HL-60 (cell line): ENCODE results near the gene EIF2B5.

Source experiments
- CTCF ChIP-seq: IDR thresholded peaks from one replicate; pipeline ENCODE4 v1.5.1; 2011; ENCODE audit warnings: low read length, control low read depth, inconsistent platforms; ENCODE audit not compliant: insufficient read depth
- GABPA ChIP-seq: IDR thresholded peaks from 2 replicates; pipeline ENCODE4 v1.6.1; 2012; ENCODE audit warnings: low read depth
- POLR2AphosphoS5 ChIP-seq: IDR thresholded peaks from 2 replicates; pipeline ENCODE4 v1.6.1; 2012; ENCODE audit warnings: low read depth
- REST ChIP-seq: IDR thresholded peaks from 2 replicates; pipeline ENCODE4 v1.6.1; 2012; ENCODE audit warnings: low read depth; ENCODE audit not compliant: insufficient replicate concordance

GRCh38 chr3:184166671-184167070 is 31.5 kb downstream of the EIF2B5 start:
- no peak for TF ChIP-seq CTCF
- TF ChIP-seq POLR2AphosphoS5, result no peak
- no peak for TF ChIP-seq GABPA
- TF ChIP-seq REST, result no peak
